ENCODE measurements around the gene FSD1.
"Not testable (repeated sequence)": the region's sequence is repeated elsewhere in the genome, so short reads cannot be mapped to it uniquely, and the experiment has no call there.

The FSD1 gene

GRCh38 chr19:4320419-4320818 lies 16.0 kb downstream of the FSD1 start:
- no peak for DNase-seq

GRCh38 chr19:4322942-4323665 lies 18.7 kb downstream of the FSD1 start:
- DNase-seq: no peak

GRCh38 chr19:4323692-4324091 lies 19.3 kb downstream of the FSD1 start:
- no peak for DNase-seq

- DNase-seq: no peak
These were observed 19.8 kb downstream of the FSD1 start for GRCh38 chr19:4324228-4324627.

- DNase-seq: no peak
These were observed 21.9 kb downstream of the FSD1 start for GRCh38 chr19:4326215-4326836.

- no peak for DNase-seq
These were observed 22.4 kb downstream of the FSD1 start for GRCh38 chr19:4326837-4327251.

GRCh38 chr19:4327252-4327876 lies 23.0 kb downstream of the FSD1 start:
- peak; percentile 59 for DNase-seq

- no peak for DNase-seq
These were observed 23.5 kb downstream of the FSD1 start for GRCh38 chr19:4327877-4328242.

GRCh38 chr19:4328243-4328990 lies 24.0 kb downstream of the FSD1 start:
- peak; percentile 93 for DNase-seq

GRCh38 chr19:4328991-4329681 lies 24.7 kb downstream of the FSD1 start:
- not testable (repeated sequence) for DNase-seq

GRCh38 chr19:4329858-4330257 lies 25.5 kb downstream of the FSD1 start:
- no peak for DNase-seq

GRCh38 chr19:4334929-4335570 lies 30.7 kb downstream of the FSD1 start:
- DNase-seq: no peak

GRCh38 chr19:4337906-4338440 lies 33.6 kb downstream of the FSD1 start:
- peak; percentile 27 for DNase-seq

- DNase-seq: peak; percentile 29
These were observed 34.3 kb downstream of the FSD1 start, which contains the start of gene STAP2 for GRCh38 chr19:4338441-4339355. Gene STAP2, minus strand, starts transcription at chr19:4338827. Its CDS starts 74 bp downstream, at chr19:4338753.

GRCh38 chr19:4342314-4342614 lies 37.9 kb downstream of the FSD1 start:
- no peak for DNase-seq

GRCh38 chr19:4342615-4343369 lies 38.4 kb downstream of the FSD1 start:
- peak; percentile 100 for DNase-seq

- DNase-seq: peak; percentile 85
These were observed 39.2 kb downstream of the FSD1 start, which contains the start of gene MPND for GRCh38 chr19:4343370-4344307. Gene MPND, plus strand, starts transcription at chr19:4343562. Its CDS starts 32 bp downstream, at chr19:4343594.

- DNase-seq: no peak
These were observed 41.1 kb downstream of the FSD1 start for GRCh38 chr19:4345342-4346019.

All from EL (cell line).